Stimulated activated naive B cell treated with anti-CD40 and anti-IgM and Interleukin-4, amounts not matched to agents 10 μg/mL and 1 μg/mL and 100 μg/mL, for 72 hours (primary cell): ENCODE data around the gene CNKSR1.
A peak's percentile ranks its signal among the peaks of the same experiment; 100 is the strongest.
"Not testable (repeated sequence)": the region's sequence is repeated elsewhere in the genome, so short reads cannot be mapped to it uniquely, and the experiment has no call there.

Experiments used
- ATAC-seq, 2 donors: fragments of 150-1000 bp; cut with Tn5 transposase; replicated peaks; 2 replicates each; pipeline ENCODE4 v1.10.0; 2021; ENCODE audit warnings: moderate library complexity in 1 of 2
- DNase-seq: peaks from one replicate; pipeline ENCODE4 v3.0.0; 2021
- H3K27ac Mint-ChIP-seq: one replicate; pipeline ENCODE4 v1.8.0; 2022; ENCODE audit warnings: mild to moderate bottlenecking, mixed read lengths
- H3K27me3 Mint-ChIP-seq, 2 donors: one replicate each; pipeline ENCODE4 v1.8.0; 2022; ENCODE audit warnings: mixed read lengths in 2 of 2
- H3K36me3 Mint-ChIP-seq, 2 donors: one replicate each; pipeline ENCODE4 v1.8.0; 2022; ENCODE audit warnings: mixed read lengths in 2 of 2, mild to moderate bottlenecking in 1 of 2
- H3K4me1 Mint-ChIP-seq, 2 donors: one replicate each; pipeline ENCODE4 v1.8.0; 2022; ENCODE audit warnings: mixed read lengths in 2 of 2, mild to moderate bottlenecking in 1 of 2
- H3K4me3 Mint-ChIP-seq, 2 donors: one replicate each; pipeline ENCODE4 v1.8.0; 2022; ENCODE audit warnings: mild to moderate bottlenecking in 2 of 2, mixed read lengths in 2 of 2, moderate library complexity in 1 of 2
- H3K9me3 Mint-ChIP-seq, 2 donors: one replicate each; pipeline ENCODE4 v1.8.0; 2022; ENCODE audit warnings: mixed read lengths in 2 of 2, mild to moderate bottlenecking in 1 of 2

The CNKSR1 gene

GRCh38 chr1:26215246-26215645, 38.0 kb downstream of the CNKSR1 start:
- Mint-ChIP-seq H3K4me3 (no peak overlapping the region), H3K27me3 (peaks cover under 1 to 17% of the 10 kb centered on the region in 2 donors), H3K36me3 (no peaks in the 10 kb centered on the region), H3K4me1 (no peaks in the 10 kb centered on the region), H3K9me3 (no peaks in the 10 kb centered on the region), H3K27ac (no peak overlapping the region)
- no peak for ATAC-seq
- no peak for DNase-seq

GRCh38 chr1:26218906-26219494, 41.7 kb downstream of the CNKSR1 start:
- DNase-seq: no peak

GRCh38 chr1:26220199-26220912, 43.1 kb downstream of the CNKSR1 start:
- Mint-ChIP-seq H3K27ac (no peak overlapping the region), H3K4me1 (peaks cover 0 to 7% of the 10 kb centered on the region in 2 donors), H3K4me3 (no peak overlapping the region), H3K36me3 (no peaks in the 10 kb centered on the region), H3K9me3 (no peaks in the 10 kb centered on the region), H3K27me3 (peaks cover 15 to 30% of the 10 kb centered on the region in 2 donors)
- ATAC-seq (no peak), DNase-seq (no peak)

More at GRCh38 chr1:26218906-26219494, 41.7 kb downstream of the CNKSR1 start:
- no peak for ATAC-seq
- Mint-ChIP-seq H3K4me3 (no peak overlapping the region), H3K27me3 (peaks cover 15 to 21% of the 10 kb centered on the region in 2 donors), H3K9me3 (no peaks in the 10 kb centered on the region), H3K36me3 (no peaks in the 10 kb centered on the region), H3K4me1 (no peaks in the 10 kb centered on the region), H3K27ac (no peak overlapping the region)

- Mint-ChIP-seq H3K27ac (no peak overlapping the region), H3K4me3 (no peak overlapping the region), H3K4me1 (peaks cover 5 to 14% of the 10 kb centered on the region in 2 donors), H3K27me3 (peaks cover 22 to 37% of the 10 kb centered on the region in 2 donors), H3K36me3 (peaks cover 0 to 4% of the 10 kb centered on the region in 2 donors), H3K9me3 (no peaks in the 10 kb centered on the region)
- DNase-seq (no peak), ATAC-seq (no peak)
These were observed 43.8 kb downstream of the CNKSR1 start for GRCh38 chr1:26221094-26221493.

GRCh38 chr1:26224606-26225005, 47.3 kb downstream of the CNKSR1 start:
- no peak for DNase-seq
- H3K4me1 Mint-ChIP-seq: peaks cover 8 to 19% of the 10 kb centered on the region in 2 donors

GRCh38 chr1:26225033-26225831, 47.9 kb downstream of the CNKSR1 start:
- peaks cover 0 to 4% of the 10 kb centered on the region in 2 donors for H3K36me3 Mint-ChIP-seq
- peaks cover 8 to 19% of the 10 kb centered on the region in 2 donors for H3K4me1 Mint-ChIP-seq
- H3K27me3 Mint-ChIP-seq: peaks cover 31 to 33% of the 10 kb centered on the region in 2 donors
- ATAC-seq (peak; percentile 88 to 89), DNase-seq (peak; percentile 41)
- H3K27ac Mint-ChIP-seq: peak overlapping the region; percentile 37
- peak overlapping the region; percentile 81 for H3K4me3 Mint-ChIP-seq
- no peaks in the 10 kb centered on the region for H3K9me3 Mint-ChIP-seq

More at GRCh38 chr1:26224606-26225005, 47.3 kb downstream of the CNKSR1 start:
- no peaks in the 10 kb centered on the region for H3K9me3 Mint-ChIP-seq
- peak overlapping the region in 1 of 2 donors; percentile 81 for H3K4me3 Mint-ChIP-seq
- no peak for ATAC-seq
- peaks cover 33 to 37% of the 10 kb centered on the region in 2 donors for H3K27me3 Mint-ChIP-seq
- no peak overlapping the region for H3K27ac Mint-ChIP-seq
- H3K36me3 Mint-ChIP-seq: peaks cover 0 to 4% of the 10 kb centered on the region in 2 donors

GRCh38 chr1:26230682-26231081, 53.4 kb downstream of the CNKSR1 start:
- not testable (repeated sequence) for ATAC-seq, DNase-seq, H3K36me3 Mint-ChIP-seq, H3K27ac Mint-ChIP-seq, H3K4me3 Mint-ChIP-seq, H3K9me3 Mint-ChIP-seq
- H3K4me1 Mint-ChIP-seq: peaks cover 17 to 25% of the 10 kb centered on the region in 2 donors
- peaks cover 15% of the 10 kb centered on the region in 2 donors for H3K27me3 Mint-ChIP-seq

GRCh38 chr1:26233903-26234643, 56.8 kb downstream of the CNKSR1 start, which contains the start of gene CEP85:
CEP85 (plus strand) TSS chr1:26234200; CDS start chr1:26239784, 5,584 bp downstream.
- Mint-ChIP-seq H3K27ac (peak within 1 kb of the TSS; percentile 97), H3K9me3 (no peaks in the 10 kb centered on the region), H3K27me3 (no peaks in the 10 kb centered on the region), H3K36me3 (peaks cover 8 to 11% of the 10 kb centered on the region in 2 donors), H3K4me3 (peak within 1 kb of the TSS; percentile 91 to 99), H3K4me1 (peaks cover 19 to 38% of the 10 kb centered on the region in 2 donors)
- peak; percentile 94 to 95 for ATAC-seq
- DNase-seq: peak; percentile 98

GRCh38 chr1:26234644-26235370, 57.5 kb downstream of the CNKSR1 start:
- H3K36me3 Mint-ChIP-seq: peaks cover 8 to 11% of the 10 kb centered on the region in 2 donors
- no peaks in the 10 kb centered on the region for H3K27me3 Mint-ChIP-seq
- ATAC-seq: no peak
- H3K9me3 Mint-ChIP-seq: no peaks in the 10 kb centered on the region
- H3K4me3 Mint-ChIP-seq: peak overlapping the region; percentile 91 to 99
- H3K27ac Mint-ChIP-seq: peak overlapping the region; percentile 97
- H3K4me1 Mint-ChIP-seq: peaks cover 19 to 38% of the 10 kb centered on the region in 2 donors
- DNase-seq: no peak

GRCh38 chr1:26237230-26237966, 60.1 kb downstream of the CNKSR1 start:
- DNase-seq: no peak
- peaks cover 9 to 11% of the 10 kb centered on the region in 2 donors for H3K36me3 Mint-ChIP-seq
- no peaks in the 10 kb centered on the region for H3K27me3 Mint-ChIP-seq
- H3K27ac Mint-ChIP-seq: no peak overlapping the region
- no peak for ATAC-seq
- H3K9me3 Mint-ChIP-seq: no peaks in the 10 kb centered on the region
- no peak overlapping the region for H3K4me3 Mint-ChIP-seq
- peaks cover 19 to 38% of the 10 kb centered on the region in 2 donors for H3K4me1 Mint-ChIP-seq
